GM23338 (cell line): Measurements from ENCODE around the gene NDUFS6. TPM values are rescaled to one million over a fixed set of nuclear protein-coding genes. Genes with fewer than 3 reads are reported as not detected.

ENCODE experiments used
- ATAC-seq: fragments of 200-7000 bp; cut with Tn5 transposase; 3 replicates; pipeline ENCODE4 v1.9.1; 2020
- DNase-seq: peaks from one replicate; pipeline ENCODE4 v3.0.0-alpha.2; 2015; ENCODE audit warnings: low spot score
- H2AFZ ChIP-seq: fragments of 200-600 bp; sonication (generic); 2 replicates; pipeline ENCODE4 v1.8.0; 2016; ENCODE audit warnings: antibody characterized with exemption, mild to moderate bottlenecking, moderate library complexity
- H3F3A ChIP-seq: fragments of 200-600 bp; sonication (generic); replicated peaks from 2 replicates; pipeline ENCODE4 v1.8.0; 2017; ENCODE audit warnings: antibody characterized with exemption, mixed run types, low read depth
- H3K27ac ChIP-seq: fragments of 200-600 bp; sonication (generic); 2 replicates; pipeline ENCODE4 v1.6.1; 2016; ENCODE audit warnings: low read depth
- H3K27me3 ChIP-seq: fragments of 200-600 bp; sonication (generic); 2 replicates; pipeline ENCODE4 v1.8.0; 2016; ENCODE audit warnings: mild to moderate bottlenecking, mixed run types, moderate library complexity; ENCODE audit not compliant: insufficient read depth
- H3K36me3 ChIP-seq: fragments of 200-600 bp; sonication (generic); 2 replicates; pipeline ENCODE4 v1.8.0; 2016; ENCODE audit warnings: mild to moderate bottlenecking; ENCODE audit not compliant: insufficient read depth
- H3K4me1 ChIP-seq: fragments of 200-600 bp; sonication (generic); 2 replicates; pipeline ENCODE4 v1.8.0; 2016; ENCODE audit warnings: mild to moderate bottlenecking, moderate library complexity; ENCODE audit not compliant: insufficient read depth
- H3K4me2 ChIP-seq: fragments of 200-600 bp; sonication (generic); 2 replicates; pipeline ENCODE4 v1.7.1; 2017; ENCODE audit warnings: mixed run types
- H3K4me3 ChIP-seq: fragments of 200-600 bp; sonication (generic); 2 replicates; pipeline ENCODE4 v1.6.1; 2016; ENCODE audit warnings: mixed run types
- H3K79me2 ChIP-seq: fragments of 200-600 bp; sonication (generic); replicated peaks from 2 replicates; pipeline ENCODE4 v1.8.0; 2017; ENCODE audit warnings: mild to moderate bottlenecking; ENCODE audit not compliant: insufficient read depth
- H3K9me2 ChIP-seq: fragments of 200-600 bp; sonication (generic); 2 replicates; pipeline ENCODE4 v1.8.0; 2017; ENCODE audit not compliant: insufficient read depth
- H4K20me1 ChIP-seq: fragments of 200-600 bp; sonication (generic); replicated peaks from 2 replicates; pipeline ENCODE4 v1.8.0; 2017; ENCODE audit warnings: mild to moderate bottlenecking; ENCODE audit not compliant: insufficient read depth
- H3K27ac Mint-ChIP-seq: 2 replicates; pipeline ENCODE4 v1.8.0; 2020; ENCODE audit warnings: inconsistent platforms, mild to moderate bottlenecking, moderate library complexity, mixed read lengths
- H3K27me3 Mint-ChIP-seq: 3 replicates; pipeline ENCODE4 v1.8.0; 2022; ENCODE audit warnings: low read depth, mild to moderate bottlenecking, moderate library complexity, mixed read lengths, inconsistent platforms; ENCODE audit not compliant: insufficient read depth, poor library complexity
- H3K36me3 Mint-ChIP-seq: 3 replicates; pipeline ENCODE4 v1.8.0; 2021; ENCODE audit warnings: low read depth, mild to moderate bottlenecking, inconsistent platforms, moderate library complexity, mixed read lengths
- H3K4me1 Mint-ChIP-seq: 3 replicates; pipeline ENCODE4 v1.8.0; 2020; ENCODE audit warnings: mild to moderate bottlenecking, inconsistent platforms, mixed read lengths
- H3K4me3 Mint-ChIP-seq: 3 replicates; pipeline ENCODE4 v1.8.0; 2021; ENCODE audit warnings: moderate library complexity, mild to moderate bottlenecking, inconsistent platforms, mixed read lengths
- H3K9me3 Mint-ChIP-seq: 3 replicates; pipeline ENCODE4 v1.8.0; 2020; ENCODE audit warnings: moderate library complexity, mild to moderate bottlenecking, inconsistent platforms, mixed read lengths
- CREB1 ChIP-seq: fragments of 250-450 bp; sonication (Bioruptor Pico); IDR thresholded peaks from 2 replicates; pipeline ENCODE4 v1.5.0; 2020; ENCODE audit warnings: low read depth, mild to moderate bottlenecking, moderate library complexity
- EZH2 ChIP-seq: fragments of 200-600 bp; sonication (generic); IDR thresholded peaks from one replicate; pipeline ENCODE4 v1.8.0; 2017; ENCODE audit warnings: antibody characterized with exemption, mild to moderate bottlenecking, low read depth; ENCODE audit not compliant: unreplicated experiment
- JUNB ChIP-seq: IDR thresholded peaks from one replicate; pipeline ENCODE4 v1.6.1; 2016; ENCODE audit warnings: antibody characterized with exemption; ENCODE audit not compliant: unreplicated experiment
- NANOG ChIP-seq: IDR thresholded peaks from 2 replicates; pipeline ENCODE4 v1.6.1; 2016; ENCODE audit warnings: antibody characterized with exemption, borderline replicate concordance
- POLR2AphosphoS5 ChIP-seq: IDR thresholded peaks from 2 replicates; pipeline ENCODE4 v1.6.1; 2016; ENCODE audit warnings: antibody characterized with exemption, low read depth
- STAT1 ChIP-seq: IDR thresholded peaks from one replicate; pipeline ENCODE4 v1.6.1; 2016; ENCODE audit warnings: antibody characterized with exemption; ENCODE audit not compliant: unreplicated experiment
- ZNF114 ChIP-seq: fragments of 250-450 bp; sonication (Bioruptor Pico); IDR thresholded peaks from 2 replicates; pipeline ENCODE4 v1.5.0; 2020; ENCODE audit warnings: mild to moderate bottlenecking, moderate library complexity
- ZNF331 ChIP-seq: fragments of 250-450 bp; sonication (Bioruptor Pico); IDR thresholded peaks from 2 replicates; pipeline ENCODE4 v1.5.0; 2020; ENCODE audit warnings: low read depth, mild to moderate bottlenecking, moderate library complexity
- polyA plus RNA-seq: library from polyadenylated mRNA; unstranded; fragments of >200 nt; fragmentation: Nextera tagmentation; extraction: Ambion mirVana; gene quantifications from 2 replicates; pipeline ENCODE4 v1.2.1, GENCODE V29; 2016
- total RNA-seq: library from RNA; depleted of rRNA; stranded (reverse); fragments of >200 nt; shearing (Covaris generic); gene quantifications from 2 replicates; pipeline ENCODE4 v1.2.3, GENCODE V29; 2014
- TF ChIP-seq, protein P1 (sequence below): fragments of 250-450 bp; sonication (Bioruptor Pico); IDR thresholded peaks from 2 replicates; pipeline ENCODE4 v1.5.0; 2020; ENCODE audit warnings: mild to moderate bottlenecking, moderate library complexity
- TF ChIP-seq, protein P2 (sequence below): IDR thresholded peaks from 2 replicates; pipeline ENCODE4 v1.6.1; 2016; ENCODE audit warnings: antibody characterized with exemption

The NDUFS6 gene
- total and polyA plus RNA-seq, 2 experiments from 2014 or later, result 94.8 to 289 TPM

DNA sequence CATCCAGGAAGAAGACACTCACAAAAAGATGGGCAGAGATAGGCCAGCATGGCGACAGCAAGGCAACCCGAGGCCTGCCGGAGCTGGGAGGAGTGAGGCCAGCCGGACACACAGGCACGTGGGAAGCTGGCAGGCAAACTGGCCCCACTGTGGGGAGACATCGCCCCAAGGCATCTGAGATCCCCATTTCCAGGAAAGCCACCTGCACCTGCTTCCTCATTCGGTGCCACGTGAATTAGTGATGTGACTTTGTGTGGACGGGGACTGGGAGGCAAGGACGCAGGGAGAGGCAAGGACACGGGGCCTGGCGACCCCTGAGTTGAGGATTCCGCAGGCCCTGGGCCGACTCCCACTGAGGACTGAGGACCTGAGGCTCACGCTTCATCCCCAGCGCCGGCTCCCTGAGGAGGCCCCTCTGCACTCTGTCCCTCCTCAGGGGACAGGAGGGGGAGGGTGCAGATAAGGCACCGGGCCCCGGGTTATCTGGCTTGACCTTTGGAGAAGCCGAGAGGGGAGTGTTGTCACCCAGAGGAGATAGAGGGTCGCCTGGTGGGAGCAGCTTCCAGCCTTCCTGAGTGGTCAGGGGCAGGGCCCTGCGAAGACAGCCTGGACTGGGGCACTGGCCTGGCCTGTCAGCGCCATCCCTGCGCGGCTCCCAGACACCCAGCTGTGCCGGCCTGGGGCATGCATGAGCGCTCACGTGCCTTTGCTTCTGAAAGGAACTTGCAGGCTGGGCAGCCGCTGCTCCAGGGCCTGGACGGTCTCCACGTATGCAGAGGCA lies 39.7 kb downstream of the NDUFS6 start:
- Mint-ChIP-seq H3K4me3 (no peak overlapping the region), H3K4me1 (peaks cover 20% of the 10 kb centered on the region; the same call in 2 of the 3 replicates), H3K9me3 (no peaks in the 10 kb centered on the region), H3K27me3 (peaks cover 3% of the 10 kb centered on the region), H3K36me3 (no peaks in the 10 kb centered on the region), H3K27ac (no peak overlapping the region)
- DNase-seq (peak; percentile 47), ATAC-seq (peak; percentile 90)
- no peaks in the 10 kb centered on the region for H3K27me3 ChIP-seq
- H4K20me1 ChIP-seq, result no peaks in the 10 kb centered on the region
- 0 out of 2 replicates have a peak, but pooled peaks cover 3% of the 10 kb centered on the region for H3K9me2 ChIP-seq
- no peak for TF ChIP-seq POLR2AphosphoS5
- TF ChIP-seq, protein P1, sequence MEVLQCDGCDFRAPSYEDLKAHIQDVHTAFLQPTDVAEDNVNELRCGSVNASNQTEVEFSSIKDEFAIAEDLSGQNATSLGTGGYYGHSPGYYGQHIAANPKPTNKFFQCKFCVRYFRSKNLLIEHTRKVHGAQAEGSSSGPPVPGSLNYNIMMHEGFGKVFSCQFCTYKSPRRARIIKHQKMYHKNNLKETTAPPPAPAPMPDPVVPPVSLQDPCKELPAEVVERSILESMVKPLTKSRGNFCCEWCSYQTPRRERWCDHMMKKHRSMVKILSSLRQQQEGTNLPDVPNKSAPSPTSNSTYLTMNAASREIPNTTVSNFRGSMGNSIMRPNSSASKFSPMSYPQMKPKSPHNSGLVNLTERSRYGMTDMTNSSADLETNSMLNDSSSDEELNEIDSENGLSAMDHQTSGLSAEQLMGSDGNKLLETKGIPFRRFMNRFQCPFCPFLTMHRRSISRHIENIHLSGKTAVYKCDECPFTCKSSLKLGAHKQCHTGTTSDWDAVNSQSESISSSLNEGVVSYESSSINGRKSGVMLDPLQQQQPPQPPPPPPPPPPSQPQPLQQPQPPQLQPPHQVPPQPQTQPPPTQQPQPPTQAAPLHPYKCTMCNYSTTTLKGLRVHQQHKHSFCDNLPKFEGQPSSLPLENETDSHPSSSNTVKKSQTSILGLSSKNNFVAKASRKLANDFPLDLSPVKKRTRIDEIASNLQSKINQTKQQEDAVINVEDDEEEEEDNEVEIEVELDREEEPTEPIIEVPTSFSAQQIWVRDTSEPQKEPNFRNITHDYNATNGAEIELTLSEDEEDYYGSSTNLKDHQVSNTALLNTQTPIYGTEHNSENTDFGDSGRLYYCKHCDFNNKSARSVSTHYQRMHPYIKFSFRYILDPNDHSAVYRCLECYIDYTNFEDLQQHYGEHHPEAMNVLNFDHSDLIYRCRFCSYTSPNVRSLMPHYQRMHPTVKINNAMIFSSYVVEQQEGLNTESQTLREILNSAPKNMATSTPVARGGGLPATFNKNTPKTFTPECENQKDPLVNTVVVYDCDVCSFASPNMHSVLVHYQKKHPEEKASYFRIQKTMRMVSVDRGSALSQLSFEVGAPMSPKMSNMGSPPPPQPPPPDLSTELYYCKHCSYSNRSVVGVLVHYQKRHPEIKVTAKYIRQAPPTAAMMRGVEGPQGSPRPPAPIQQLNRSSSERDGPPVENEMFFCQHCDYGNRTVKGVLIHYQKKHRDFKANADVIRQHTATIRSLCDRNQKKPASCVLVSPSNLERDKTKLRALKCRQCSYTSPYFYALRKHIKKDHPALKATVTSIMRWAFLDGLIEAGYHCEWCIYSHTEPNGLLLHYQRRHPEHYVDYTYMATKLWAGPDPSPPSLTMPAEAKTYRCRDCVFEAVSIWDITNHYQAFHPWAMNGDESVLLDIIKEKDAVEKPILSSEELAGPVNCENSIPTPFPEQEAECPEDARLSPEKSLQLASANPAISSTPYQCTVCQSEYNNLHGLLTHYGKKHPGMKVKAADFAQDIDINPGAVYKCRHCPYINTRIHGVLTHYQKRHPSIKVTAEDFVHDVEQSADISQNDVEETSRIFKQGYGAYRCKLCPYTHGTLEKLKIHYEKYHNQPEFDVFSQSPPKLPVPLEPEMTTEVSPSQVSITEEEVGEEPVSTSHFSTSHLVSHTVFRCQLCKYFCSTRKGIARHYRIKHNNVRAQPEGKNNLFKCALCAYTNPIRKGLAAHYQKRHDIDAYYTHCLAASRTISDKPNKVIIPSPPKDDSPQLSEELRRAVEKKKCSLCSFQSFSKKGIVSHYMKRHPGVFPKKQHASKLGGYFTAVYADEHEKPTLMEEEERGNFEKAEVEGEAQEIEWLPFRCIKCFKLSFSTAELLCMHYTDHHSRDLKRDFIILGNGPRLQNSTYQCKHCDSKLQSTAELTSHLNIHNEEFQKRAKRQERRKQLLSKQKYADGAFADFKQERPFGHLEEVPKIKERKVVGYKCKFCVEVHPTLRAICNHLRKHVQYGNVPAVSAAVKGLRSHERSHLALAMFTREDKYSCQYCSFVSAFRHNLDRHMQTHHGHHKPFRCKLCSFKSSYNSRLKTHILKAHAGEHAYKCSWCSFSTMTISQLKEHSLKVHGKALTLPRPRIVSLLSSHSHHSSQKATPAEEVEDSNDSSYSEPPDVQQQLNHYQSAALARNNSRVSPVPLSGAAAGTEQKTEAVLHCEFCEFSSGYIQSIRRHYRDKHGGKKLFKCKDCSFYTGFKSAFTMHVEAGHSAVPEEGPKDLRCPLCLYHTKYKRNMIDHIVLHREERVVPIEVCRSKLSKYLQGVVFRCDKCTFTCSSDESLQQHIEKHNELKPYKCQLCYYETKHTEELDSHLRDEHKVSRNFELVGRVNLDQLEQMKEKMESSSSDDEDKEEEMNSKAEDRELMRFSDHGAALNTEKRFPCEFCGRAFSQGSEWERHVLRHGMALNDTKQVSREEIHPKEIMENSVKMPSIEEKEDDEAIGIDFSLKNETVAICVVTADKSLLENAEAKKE, result no peak
- TF ChIP-seq, protein P2, sequence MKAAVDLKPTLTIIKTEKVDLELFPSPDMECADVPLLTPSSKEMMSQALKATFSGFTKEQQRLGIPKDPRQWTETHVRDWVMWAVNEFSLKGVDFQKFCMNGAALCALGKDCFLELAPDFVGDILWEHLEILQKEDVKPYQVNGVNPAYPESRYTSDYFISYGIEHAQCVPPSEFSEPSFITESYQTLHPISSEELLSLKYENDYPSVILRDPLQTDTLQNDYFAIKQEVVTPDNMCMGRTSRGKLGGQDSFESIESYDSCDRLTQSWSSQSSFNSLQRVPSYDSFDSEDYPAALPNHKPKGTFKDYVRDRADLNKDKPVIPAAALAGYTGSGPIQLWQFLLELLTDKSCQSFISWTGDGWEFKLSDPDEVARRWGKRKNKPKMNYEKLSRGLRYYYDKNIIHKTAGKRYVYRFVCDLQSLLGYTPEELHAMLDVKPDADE, result no peak
- no peak for TF ChIP-seq CREB1
- TF ChIP-seq EZH2, result no peak
- TF ChIP-seq NANOG, result no peak
- TF ChIP-seq ZNF331, result no peak
- TF ChIP-seq ZNF114, result no peak
- TF ChIP-seq JUNB, result no peak
- no peak for TF ChIP-seq STAT1
- no peak overlapping the region for H3K4me3 ChIP-seq
- no peak overlapping the region for H3K27ac ChIP-seq
- 0 out of 2 replicates have a peak overlapping the region, but pooled peaks have one; percentile 72 for H2AFZ ChIP-seq
- H3F3A ChIP-seq, result no peaks in the 10 kb centered on the region
- H3K4me2 ChIP-seq, result no peak overlapping the region
- no peaks in the 10 kb centered on the region for H3K79me2 ChIP-seq
- no peaks in the 10 kb centered on the region for H3K36me3 ChIP-seq
- H3K4me1 ChIP-seq, result no peaks in the 10 kb centered on the region
